Gastrocnemius medialis (tissue), 4 donors: ENCODE data around the gene GLTPD2.

ENCODE experiments used
- CTCF ChIP-seq, 5 experiments: fragments of 450-650 bp in 3 of 5; fragments of 200-600 bp in 2 of 5; sonication (generic) in 2 of 5; IDR thresholded peaks in 4 of 5; conservative IDR thresholded peaks in 1 of 5; 1 replicate in 4 of 5; 2 replicates in 1 of 5; pipeline ENCODE4 v1.5.1; 2016 to 2019; ENCODE audit warnings: antibody characterized with exemption in 5 of 5, mild to moderate bottlenecking in 3 of 5, moderate library complexity in 3 of 5
- POLR2A ChIP-seq, 2 donors: fragments of 450-650 bp; IDR thresholded peaks; one replicate each; pipeline ENCODE4 v1.6.1; 2017; ENCODE audit warnings: antibody characterized with exemption in 2 of 2, mild to moderate bottlenecking in 2 of 2, moderate library complexity in 2 of 2

- TF ChIP-seq CTCF (IDR thresholded peaks at IDR 0.05 in 4 of 5, conservative IDR thresholded peaks at IDR 0.05 in 1 of 5) (no peak), POLR2A (IDR thresholded peaks at IDR 0.05) (no peak)
Measured at GRCh38 chr17:4806456-4806776, 17.7 kb downstream of the GLTPD2 start.
